Measurements from ENCODE around the gene SYNDIG1L. TPM values are rescaled to one million over a fixed set of nuclear protein-coding genes. Genes with fewer than 3 reads are reported as not detected.

Gene SYNDIG1L
- total RNA-seq, 1 experiment from 2014 or later, result not detected

DNA sequence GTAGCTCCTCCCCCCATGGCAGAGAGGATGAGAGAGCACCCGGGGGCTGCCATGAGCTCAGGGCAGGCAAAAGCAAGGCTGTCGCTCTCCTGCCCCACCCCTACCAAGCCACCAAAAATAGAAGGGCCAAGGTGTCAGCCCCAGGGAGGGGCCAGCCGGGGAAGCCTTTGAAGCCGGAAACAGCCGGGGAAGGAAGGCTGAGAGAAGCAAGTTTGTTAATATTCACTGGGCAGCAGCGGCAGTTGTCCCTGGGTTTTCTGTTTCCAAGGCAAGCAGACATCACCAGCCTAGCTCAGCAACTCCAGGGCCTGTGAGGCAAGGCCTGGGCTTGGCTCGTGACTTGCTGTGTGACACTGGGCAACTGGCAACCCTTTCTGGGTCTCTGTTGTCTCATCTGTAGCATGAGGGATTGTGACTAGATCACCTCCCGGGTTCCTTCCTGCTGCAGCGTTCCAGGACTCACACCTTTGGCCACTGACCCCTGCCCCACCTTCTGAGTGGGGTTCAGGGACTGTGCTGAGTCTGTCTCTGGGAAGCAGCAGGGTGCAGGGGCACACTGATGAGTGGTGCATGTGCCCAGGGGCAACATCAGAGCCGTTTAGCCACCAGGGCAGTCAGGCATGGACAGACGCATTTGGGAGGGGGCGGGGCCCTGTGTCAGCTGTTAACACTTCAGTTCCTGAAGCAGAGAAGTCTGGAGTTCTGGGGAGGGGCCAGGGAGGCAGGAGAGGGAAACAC is 24.3 kb downstream of the SYNDIG1L start:
- no peaks in the 10 kb centered on the region for H3K27me3 ChIP-seq (ENCODE audit: insufficient read depth, low read length)
- H3K36me3 ChIP-seq (ENCODE audit: control insufficient read depth in 1 of 2, insufficient read depth in 2 of 2, low read length in 2 of 2), result no peaks in the 10 kb centered on the region
- ChIA-PET RAD21 (ENCODE audit: low non-redundant PET in 1 of 2, low total read pairs in 2 of 2, uncharacterized antibody in 2 of 2, unreplicated experiment in 2 of 2) (no interaction called here), POLR2A (no interaction called here), CTCF (interaction anchor here (0.6 kb wide), 1 partner anchor 25 kb away, joined by 5 read pairs; no protein-coding TSS in a partner anchor)
- H3K9me3 ChIP-seq (ENCODE audit: control insufficient read depth in 1 of 2, insufficient read depth in 1 of 2, low read depth in 1 of 2, low read length in 2 of 2), result no peaks in the 10 kb centered on the region
- H2AFZ ChIP-seq (ENCODE audit: low read depth, low read length, poor library complexity, severe bottlenecking), result peak overlapping the region; percentile 83
- no peaks in the 10 kb centered on the region for H3K79me2 ChIP-seq (ENCODE audit: insufficient read depth, low read length)
- no peak overlapping the region for H3K9ac ChIP-seq (ENCODE audit: low read length)
- TF ChIP-seq SRF (IDR thresholded peaks at IDR 0.05; ENCODE audit: low read depth) (no peak), RAD21 (IDR thresholded peaks at IDR 0.05; ENCODE audit: low read depth) (no peak), EZH2phosphoT487 (IDR thresholded peaks at IDR 0.05; ENCODE audit: borderline replicate concordance) (no peak), POLR2A (IDR thresholded peaks at IDR 0.05; ENCODE audit: borderline replicate concordance, extremely low read depth, insufficient read depth, insufficient read length) (no peak), FOSL1 (IDR thresholded peaks at IDR 0.05; ENCODE audit: low read depth) (no peak), ZFX (IDR thresholded peaks at IDR 0.05) (no peak), ELF1 (IDR thresholded peaks at IDR 0.05; ENCODE audit: borderline replicate concordance, low read depth) (no peak), JUND (IDR thresholded peaks at IDR 0.05) (no peak), SP1 (IDR thresholded peaks at IDR 0.05; ENCODE audit: low read depth) (no peak), POLR2AphosphoS5 (IDR thresholded peaks at IDR 0.05; ENCODE audit: low read depth, low read length) (no peak), SIN3A (IDR thresholded peaks at IDR 0.05; ENCODE audit: low read depth) (no peak), YY1 (IDR thresholded peaks at IDR 0.05; ENCODE audit: extremely low read depth, insufficient replicate concordance, low read depth, low read length) (no peak), ZNF274 (IDR thresholded peaks at IDR 0.05; ENCODE audit: low read depth, low read length) (no peak)
- TF ChIP-seq, protein P1, sequence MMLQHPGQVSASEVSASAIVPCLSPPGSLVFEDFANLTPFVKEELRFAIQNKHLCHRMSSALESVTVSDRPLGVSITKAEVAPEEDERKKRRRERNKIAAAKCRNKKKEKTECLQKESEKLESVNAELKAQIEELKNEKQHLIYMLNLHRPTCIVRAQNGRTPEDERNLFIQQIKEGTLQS (IDR thresholded peaks at IDR 0.05), result no peak
- TF ChIP-seq, protein P2, sequence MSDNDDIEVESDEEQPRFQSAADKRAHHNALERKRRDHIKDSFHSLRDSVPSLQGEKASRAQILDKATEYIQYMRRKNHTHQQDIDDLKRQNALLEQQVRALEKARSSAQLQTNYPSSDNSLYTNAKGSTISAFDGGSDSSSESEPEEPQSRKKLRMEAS (IDR thresholded peaks at IDR 0.05), result no peak
- TF ChIP-seq, protein P3, sequence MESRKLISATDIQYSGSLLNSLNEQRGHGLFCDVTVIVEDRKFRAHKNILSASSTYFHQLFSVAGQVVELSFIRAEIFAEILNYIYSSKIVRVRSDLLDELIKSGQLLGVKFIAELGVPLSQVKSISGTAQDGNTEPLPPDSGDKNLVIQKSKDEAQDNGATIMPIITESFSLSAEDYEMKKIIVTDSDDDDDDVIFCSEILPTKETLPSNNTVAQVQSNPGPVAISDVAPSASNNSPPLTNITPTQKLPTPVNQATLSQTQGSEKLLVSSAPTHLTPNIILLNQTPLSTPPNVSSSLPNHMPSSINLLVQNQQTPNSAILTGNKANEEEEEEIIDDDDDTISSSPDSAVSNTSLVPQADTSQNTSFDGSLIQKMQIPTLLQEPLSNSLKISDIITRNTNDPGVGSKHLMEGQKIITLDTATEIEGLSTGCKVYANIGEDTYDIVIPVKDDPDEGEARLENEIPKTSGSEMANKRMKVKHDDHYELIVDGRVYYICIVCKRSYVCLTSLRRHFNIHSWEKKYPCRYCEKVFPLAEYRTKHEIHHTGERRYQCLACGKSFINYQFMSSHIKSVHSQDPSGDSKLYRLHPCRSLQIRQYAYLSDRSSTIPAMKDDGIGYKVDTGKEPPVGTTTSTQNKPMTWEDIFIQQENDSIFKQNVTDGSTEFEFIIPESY (IDR thresholded peaks at IDR 0.05; ENCODE audit: extremely low read depth, insufficient replicate concordance, low read length), result no peak
- TF ChIP-seq, protein P4, sequence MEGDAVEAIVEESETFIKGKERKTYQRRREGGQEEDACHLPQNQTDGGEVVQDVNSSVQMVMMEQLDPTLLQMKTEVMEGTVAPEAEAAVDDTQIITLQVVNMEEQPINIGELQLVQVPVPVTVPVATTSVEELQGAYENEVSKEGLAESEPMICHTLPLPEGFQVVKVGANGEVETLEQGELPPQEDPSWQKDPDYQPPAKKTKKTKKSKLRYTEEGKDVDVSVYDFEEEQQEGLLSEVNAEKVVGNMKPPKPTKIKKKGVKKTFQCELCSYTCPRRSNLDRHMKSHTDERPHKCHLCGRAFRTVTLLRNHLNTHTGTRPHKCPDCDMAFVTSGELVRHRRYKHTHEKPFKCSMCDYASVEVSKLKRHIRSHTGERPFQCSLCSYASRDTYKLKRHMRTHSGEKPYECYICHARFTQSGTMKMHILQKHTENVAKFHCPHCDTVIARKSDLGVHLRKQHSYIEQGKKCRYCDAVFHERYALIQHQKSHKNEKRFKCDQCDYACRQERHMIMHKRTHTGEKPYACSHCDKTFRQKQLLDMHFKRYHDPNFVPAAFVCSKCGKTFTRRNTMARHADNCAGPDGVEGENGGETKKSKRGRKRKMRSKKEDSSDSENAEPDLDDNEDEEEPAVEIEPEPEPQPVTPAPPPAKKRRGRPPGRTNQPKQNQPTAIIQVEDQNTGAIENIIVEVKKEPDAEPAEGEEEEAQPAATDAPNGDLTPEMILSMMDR (IDR thresholded peaks at IDR 0.05 in 2 of 3, conservative IDR thresholded peaks at IDR 0.05 in 1 of 3; ENCODE audit: borderline replicate concordance in 1 of 3, insufficient read depth in 1 of 3, low read depth in 2 of 3, low read length in 2 of 3), result no peak
- no peaks in the 10 kb centered on the region for H3K9me2 ChIP-seq (ENCODE audit: insufficient read depth)
- peak; percentile 62 for ATAC-seq
- intact Hi-C loops (cut with micrococcal nuclease), result no loop called here
- DNase-seq (ENCODE audit: low read depth, low spot score), result no peak
- no TSS peak for BruUV-seq (replicated peaks)
- no peaks in the 10 kb centered on the region for H4K20me1 ChIP-seq (ENCODE audit: insufficient read depth)
- H3K4me2 ChIP-seq (ENCODE audit: low read length), result peak overlapping the region; percentile 66
- peaks cover 12 to 16% of the 10 kb centered on the region in 2 experiments for H3K4me1 ChIP-seq (ENCODE audit: control insufficient read depth in 1 of 2, insufficient read depth in 2 of 2, low read length in 2 of 2)
- no peak overlapping the region for H3K27ac ChIP-seq (ENCODE audit: low read depth, low read length)
- peak overlapping the region in 1 of 2 experiments; percentile 15; a peak in 1 of 4 replicates for H3K4me3 ChIP-seq (replicated peaks in 1 of 2; ENCODE audit: low read depth in 1 of 2, low read length in 2 of 2)
